Activated T-cell treated with anti-CD3 and anti-CD28 coated beads, Interleukin-2, amount 50 U/mL, for 1 hour (primary cell): Measurements from ENCODE around the gene HSPB8.

Source experiments
- DNase-seq: peaks from one replicate; pipeline ENCODE4 v3.0.0-alpha.2; 2020

The HSPB8 gene

DNA sequence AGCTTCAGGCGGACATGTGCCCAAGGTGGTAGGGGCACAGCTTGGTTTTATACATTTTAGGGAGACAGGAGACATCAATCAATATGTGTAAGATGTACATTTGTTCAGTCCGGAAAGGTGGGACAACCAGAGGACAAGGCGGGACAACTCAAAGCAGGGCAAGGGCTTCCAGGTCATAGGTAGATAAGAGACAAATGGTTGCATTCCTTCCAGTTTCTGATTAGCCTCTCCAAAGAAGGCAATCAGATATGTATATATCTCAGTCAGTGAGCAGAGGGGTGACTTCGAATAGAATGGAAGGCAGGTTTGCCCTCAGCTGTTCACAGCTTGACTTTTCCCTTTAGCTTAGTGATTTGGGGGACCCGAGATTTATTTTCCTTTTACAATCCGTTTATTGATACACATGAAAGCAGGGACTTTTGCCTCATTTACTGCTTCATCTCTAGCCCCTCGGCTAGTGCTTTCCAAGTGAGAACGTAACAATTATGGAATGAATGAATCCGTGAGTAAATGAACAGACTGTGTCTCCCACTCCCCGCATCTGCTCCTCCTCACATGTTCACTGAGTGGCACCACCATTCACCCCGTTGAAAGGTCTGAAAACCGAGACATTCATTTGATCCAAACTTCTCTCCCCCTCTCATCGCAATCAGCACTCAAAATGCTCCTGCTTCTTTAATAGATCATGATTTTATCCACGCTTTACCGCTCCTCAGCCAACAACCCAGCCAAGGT is 6.9 kb upstream of the HSPB8 start:
- no peak for DNase-seq

DNA sequence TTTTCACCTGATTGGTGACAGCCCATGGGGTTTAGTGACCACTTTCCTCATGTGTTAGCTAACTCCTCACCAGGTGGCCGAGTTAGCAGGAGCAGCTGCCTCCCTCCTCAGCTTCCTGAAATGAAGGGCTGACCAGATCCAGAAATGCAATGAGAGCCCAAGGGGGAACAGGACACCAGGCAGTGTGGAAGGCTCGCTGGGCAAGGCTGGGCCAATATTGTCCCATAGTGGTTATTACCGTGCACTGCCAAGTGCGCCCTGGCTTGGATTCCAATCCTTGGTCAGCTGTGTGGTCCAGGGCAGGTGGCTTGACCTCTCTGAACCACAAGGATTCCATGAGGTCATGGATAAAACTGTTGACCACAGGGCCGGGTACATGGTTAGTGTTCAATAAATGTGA is 3.6 kb upstream of the HSPB8 start:
- DNase-seq = no peak

- DNase-seq = no peak
These were observed 2.3 kb upstream of the HSPB8 start for GRCh38 chr12:119176267-119177055.

DNA sequence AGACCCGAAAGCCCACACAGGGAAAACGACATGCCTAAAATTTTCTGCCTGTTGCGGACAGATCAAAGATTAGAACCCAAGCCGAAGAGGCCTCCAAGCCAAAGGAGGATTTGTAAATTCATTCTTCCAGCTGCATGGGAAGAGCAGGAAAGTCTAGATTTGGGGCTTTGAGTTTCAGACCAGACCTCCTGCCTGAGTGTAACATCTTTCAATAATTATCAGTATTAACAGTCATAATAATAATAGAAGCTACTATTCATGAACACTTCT is 1.7 kb upstream of the HSPB8 start:
- no peak for DNase-seq

GRCh38 chr12:119177724-119178380 is 879 bp upstream of the HSPB8 start:
- DNase-seq = no peak

DNA sequence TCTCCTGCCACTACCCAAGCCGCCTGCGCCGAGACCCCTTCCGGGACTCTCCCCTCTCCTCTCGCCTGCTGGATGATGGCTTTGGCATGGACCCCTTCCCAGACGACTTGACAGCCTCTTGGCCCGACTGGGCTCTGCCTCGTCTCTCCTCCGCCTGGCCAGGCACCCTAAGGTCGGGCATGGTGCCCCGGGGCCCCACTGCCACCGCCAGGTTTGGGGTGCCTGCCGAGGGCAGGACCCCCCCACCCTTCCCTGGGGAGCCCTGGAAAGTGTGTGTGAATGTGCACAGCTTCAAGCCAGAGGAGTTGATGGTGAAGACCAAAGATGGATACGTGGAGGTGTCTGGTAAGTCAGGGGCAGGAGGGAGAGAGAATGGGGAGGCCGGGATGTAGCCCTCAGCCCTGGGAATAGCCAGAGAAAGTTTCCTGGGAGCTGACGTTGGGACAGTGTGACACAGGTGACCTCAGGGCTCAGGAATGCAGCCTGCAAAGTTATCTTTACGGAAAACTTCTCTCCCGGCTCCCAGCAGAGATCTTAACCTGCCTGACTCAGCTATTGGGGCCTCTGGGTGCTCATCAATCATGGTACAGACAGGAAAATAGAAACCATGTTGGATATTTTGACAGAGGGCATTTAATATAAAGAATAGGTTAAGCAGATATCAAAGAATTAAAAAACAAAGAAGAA is 747 bp downstream of the HSPB8 start:
- no peak for DNase-seq

GRCh38 chr12:119180380-119181040 is 1.8 kb downstream of the HSPB8 start:
- no peak for DNase-seq

- DNase-seq = no peak
These were observed 2.5 kb downstream of the HSPB8 start for GRCh38 chr12:119181202-119181601.

DNA sequence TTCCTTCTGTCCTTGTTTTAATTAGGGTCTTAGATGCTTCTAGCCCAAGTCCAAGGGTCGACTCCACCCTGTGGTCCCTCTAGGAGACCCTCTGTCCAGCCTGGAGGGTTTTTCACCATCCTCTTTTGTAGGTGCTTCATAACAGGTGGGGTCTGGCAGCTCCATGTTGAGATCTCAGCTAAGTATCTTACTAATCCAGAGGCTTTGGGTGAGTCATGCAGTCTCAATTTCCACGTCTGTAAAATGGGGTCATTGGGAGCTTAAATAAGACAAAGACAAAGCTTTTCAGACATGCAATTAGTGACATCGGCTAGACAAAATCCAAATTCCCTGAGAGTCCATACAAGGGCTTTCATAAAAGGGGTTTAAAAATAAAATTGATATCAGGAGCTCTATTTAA is 3.2 kb downstream of the HSPB8 start:
- no peak for DNase-seq

DNA sequence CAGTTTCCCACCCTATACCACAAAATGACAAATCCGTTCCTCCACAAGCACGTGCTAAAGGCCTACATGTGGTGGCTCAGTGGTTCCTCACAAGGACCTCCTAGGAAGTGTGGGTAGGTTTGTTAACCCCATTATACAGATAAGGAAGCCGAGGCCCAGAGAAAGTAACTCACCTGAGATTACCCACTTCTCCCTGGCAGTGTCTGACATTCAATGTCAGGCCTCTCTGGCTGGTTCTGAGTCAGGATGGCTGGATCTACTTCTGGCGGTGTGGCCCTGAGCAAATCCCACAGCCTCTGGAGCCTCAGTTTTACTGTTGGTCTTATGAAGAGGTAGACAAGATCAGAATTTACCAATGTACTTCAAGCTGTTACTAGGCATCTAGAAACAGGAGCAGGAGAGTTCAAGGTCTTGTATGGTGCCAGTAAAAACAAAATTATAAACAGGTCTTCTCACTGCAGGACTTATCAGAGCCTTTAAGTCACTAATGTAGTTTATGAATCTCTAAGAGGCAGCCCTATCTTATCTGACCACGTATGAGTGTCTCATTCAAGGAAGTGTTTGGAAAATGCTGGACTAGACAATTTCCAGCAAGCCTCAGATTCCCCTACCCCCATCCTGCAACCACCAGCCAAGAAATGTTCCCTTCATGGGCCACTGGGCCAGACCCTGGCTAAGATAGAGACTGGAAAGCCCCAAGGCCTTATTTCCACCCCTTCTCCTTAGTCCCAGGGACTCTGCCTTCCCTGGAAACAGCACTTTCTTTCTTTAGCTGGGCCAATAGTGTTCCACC is 4.2 kb downstream of the HSPB8 start:
- DNase-seq = no peak

DNA sequence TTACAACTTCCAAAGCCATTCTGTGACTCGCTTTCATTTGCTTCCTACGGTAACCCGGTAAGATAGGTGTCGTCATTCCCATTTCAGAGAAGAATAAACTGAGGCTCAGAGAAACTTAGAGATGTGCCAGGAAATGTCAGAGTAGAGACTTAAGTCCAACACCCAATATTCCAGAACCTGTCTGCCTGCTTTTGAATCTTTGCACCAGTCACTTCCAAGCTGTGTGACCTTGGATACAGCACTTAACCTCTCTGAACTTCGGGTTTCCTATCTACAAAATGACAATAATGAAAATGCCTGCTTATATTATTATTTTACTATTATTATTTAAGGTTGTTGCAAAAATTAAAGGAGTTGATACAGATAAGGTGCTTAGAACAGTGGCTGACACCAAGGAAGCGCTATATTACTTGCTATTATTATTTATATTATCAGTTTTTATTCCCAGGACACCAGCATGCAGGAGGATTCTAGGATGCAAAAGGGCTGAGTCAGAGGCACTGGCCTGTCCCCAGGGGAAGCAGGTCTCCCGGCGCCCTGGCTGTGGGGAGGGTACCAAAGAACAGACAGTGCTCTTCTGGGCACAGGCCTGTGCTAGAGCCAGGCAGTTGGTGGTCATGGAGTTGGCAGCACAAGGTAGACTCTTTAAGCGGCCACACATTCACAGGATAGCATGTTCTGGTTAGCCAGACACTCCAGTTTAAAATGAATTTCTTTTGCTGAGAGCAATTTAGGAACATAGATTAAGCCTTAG is 5.4 kb downstream of the HSPB8 start:
- no peak for DNase-seq

- DNase-seq = no peak
These were observed 16.5 kb downstream of the HSPB8 start for GRCh38 chr12:119195256-119195655.

GRCh38 chr12:119198440-119198839 is 19.7 kb downstream of the HSPB8 start:
- DNase-seq = no peak

GRCh38 chr12:119200601-119201000 is 21.9 kb downstream of the HSPB8 start:
- DNase-seq = no peak

DNA sequence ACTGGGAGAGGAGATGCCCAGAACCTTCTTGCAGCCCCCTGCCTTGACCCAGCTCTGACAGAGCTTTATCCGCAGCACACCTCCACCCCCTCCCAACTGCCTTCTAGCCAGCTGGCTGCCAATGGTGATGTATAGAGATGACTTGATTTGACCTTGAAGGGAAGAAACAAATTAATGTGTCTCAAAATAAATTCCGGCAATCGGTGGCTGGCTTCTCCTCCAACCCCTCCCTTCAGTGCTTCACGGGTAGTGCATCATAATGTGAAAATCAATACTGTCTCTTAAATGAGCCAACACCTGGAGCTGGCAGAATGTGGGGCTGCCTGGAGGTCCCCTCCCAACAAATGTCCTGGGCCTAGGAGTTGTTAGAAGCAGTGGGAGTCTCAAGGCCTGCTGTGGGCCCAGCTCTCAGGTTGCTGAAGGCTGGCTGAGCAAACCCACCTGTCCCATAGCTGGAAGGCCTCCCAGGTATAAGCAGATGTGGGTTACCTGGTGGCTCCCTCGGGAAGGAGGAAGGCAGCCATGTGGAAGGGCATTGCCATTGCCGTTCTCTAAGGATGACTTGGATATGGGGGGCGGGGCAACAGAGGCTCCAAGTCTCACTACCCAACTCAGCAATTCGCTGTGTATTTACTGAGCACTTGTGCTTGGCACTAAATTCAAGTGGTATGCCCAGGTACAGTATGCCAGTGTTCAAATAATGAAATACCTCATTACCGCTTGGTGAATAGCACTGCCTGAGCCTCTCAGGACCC is 23.2 kb downstream of the HSPB8 start:
- no peak for DNase-seq

DNA sequence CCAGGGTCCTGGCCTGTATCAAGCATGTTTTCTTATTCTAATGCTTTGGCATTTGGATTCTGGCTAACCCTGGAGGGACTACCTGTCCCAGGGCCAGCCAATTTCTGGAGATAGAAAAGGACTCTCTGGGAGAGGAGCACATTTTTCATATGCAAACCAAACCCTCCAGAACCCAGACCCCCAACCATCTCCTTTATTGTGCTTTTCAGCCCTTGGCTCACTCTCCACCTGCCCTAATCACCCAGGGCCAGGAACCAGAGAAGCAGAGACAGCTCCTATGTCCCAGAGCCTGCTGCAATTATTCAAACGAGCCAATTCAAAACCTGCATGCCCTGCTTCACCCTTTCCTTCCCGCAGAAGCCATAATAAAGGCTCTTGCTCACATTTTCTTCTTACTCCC is 23.8 kb downstream of the HSPB8 start:
- DNase-seq = no peak

DNA sequence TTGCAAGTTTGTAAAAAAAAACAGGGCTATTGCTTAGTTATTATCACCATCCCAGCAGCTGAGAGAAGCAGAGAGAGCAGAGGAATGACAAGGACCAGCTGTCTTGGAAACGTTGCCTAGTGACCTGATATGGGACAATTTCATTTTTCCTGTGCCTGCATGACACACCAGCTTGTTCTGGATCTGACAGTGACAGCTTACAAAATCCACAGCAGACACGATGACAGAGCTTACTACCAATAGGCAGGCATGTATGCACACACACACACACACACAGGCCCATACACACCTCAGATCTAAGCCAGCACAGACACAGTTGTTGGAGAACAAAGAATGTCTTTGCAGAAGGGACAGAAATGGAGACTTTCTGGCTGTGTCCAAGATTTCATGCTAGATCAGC is 25.4 kb downstream of the HSPB8 start:
- DNase-seq = no peak

- DNase-seq = no peak
These were observed 26.0 kb downstream of the HSPB8 start for GRCh38 chr12:119204671-119205285.

DNA sequence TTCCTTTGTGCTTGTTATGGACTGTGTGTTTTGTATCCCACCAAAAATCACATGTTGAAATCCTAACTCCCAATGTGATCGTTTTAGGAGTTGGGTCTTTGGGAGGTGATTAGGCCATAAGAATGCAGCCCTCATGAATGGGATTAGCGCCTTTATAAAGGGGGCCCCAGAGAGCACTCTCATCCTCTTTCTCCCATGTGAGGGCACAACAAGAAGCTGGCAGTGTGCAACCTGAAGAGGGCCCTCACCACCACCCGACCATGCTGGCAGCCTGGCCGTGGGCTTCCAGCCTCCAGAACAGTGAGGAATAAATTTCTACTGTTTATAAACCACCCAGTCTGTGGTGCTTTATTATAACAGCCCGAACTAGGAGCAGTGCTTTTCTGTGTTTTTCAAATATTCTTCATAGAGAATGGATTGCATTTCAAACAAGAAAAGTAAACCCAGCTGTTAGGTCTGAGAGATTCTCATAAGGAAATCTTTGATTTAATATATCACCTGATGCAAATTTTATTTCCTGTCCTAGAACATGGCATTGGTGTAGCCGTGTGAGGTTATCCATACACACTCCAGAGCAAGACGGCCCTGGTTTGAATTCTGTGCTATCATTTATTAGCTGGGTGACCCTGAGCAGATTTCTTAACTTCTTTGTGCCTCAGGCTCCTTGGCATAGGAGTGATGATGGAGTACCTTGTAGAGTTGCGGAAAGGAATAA is 27.8 kb downstream of the HSPB8 start:
- no peak for DNase-seq
